ENCODE measurements around the gene SCARB1.

GRCh38 chr12:124741211-124741610 lies 122.5 kb downstream of the SCARB1 start:
- no peak for TF ChIP-seq POLR2A (IDR thresholded peaks at IDR 0.05)
- TF ChIP-seq CTCF (IDR thresholded peaks at IDR 0.05): no peak
